Esophagus squamous epithelium (tissue), 4 donors: ENCODE results near the gene CHRNG. TPM values are rescaled to one million over a fixed set of nuclear protein-coding genes. Genes with fewer than 3 reads are reported as not detected.

ENCODE experiments used
- total RNA-seq, 4 donors: library from RNA; depleted of rRNA; stranded (reverse); fragments of >200 nt; gene quantifications; one replicate each; pipeline ENCODE4 v1.1.0, GENCODE V29; 2016

The CHRNG gene
- total RNA-seq, 4 donors from 2014 or later: not detected

Other genes with a start within 250 kb of the CHRNG start
- gene ALPP, start 160.9 kb upstream of the CHRNG start, total RNA-seq: not detected
- not detected for gene ALPG, start 132.8 kb upstream of the CHRNG start, total RNA-seq
- gene ALPI, start 83.5 kb upstream of the CHRNG start, total RNA-seq: not detected
- under 1 TPM in 1 of 4 donors, not detected in 3; 0.19 TPM for gene ECEL1, start 51.9 kb upstream of the CHRNG start, total RNA-seq
- gene PRSS56, start 19.3 kb upstream of the CHRNG start, total RNA-seq: not detected
- not detected for gene CHRND, start 13.5 kb upstream of the CHRNG start, total RNA-seq
- gene TIGD1, start 10.9 kb downstream of the CHRNG start, total RNA-seq: 1 to 10 TPM; 1.2 to 7.1 (median 3.2) TPM
- gene EIF4E2, start 11.0 kb downstream of the CHRNG start, total RNA-seq: 10 to 100 TPM; 34.7 to 81.3 (median 58.0) TPM
- gene EFHD1, start 93.9 kb downstream of the CHRNG start, total RNA-seq: 10 to 100 TPM in 1 of 4 donors, 1 to 10 TPM in 2, under 1 TPM in 1; 0.30 to 10.1 (median 2.3) TPM
- gene GIGYF2, start 157.6 kb downstream of the CHRNG start, total RNA-seq: 10 to 100 TPM; 48.7 to 79.0 (median 62.0) TPM
- not detected for gene KCNJ13, start 236.9 kb downstream of the CHRNG start, total RNA-seq